K562 (cell line): ENCODE results near the gene ORAI2. TPM values are rescaled to one million over a fixed set of nuclear protein-coding genes. Genes with fewer than 3 reads are reported as not detected.
A peak's percentile ranks its signal among the peaks of the same experiment; 100 is the strongest.

Source experiments
- ATAC-seq: fragments of 200-7000 bp; cut with Tn5 transposase; 3 replicates; pipeline ENCODE4 v1.9.1; 2020; ENCODE audit warnings: moderate library complexity
- BruUV-seq: library from RNA; stranded (reverse); fragments of 400-500 nt; replicated peaks from 2 replicates; lab custom pipeline; 2021; lab: Mats Ljungman, UMichigan
- CTCF ChIA-PET: fragments of 300-600 bp; formaldehyde crosslinking; extraction: SDS; loops from one replicate; lab custom pipeline; 2021; ENCODE audit warnings: low intra/inter-chr PET ratio; lab: Yijun Ruan, JAX
- POLR2A ChIA-PET: fragments of 300-600, 350-650 bp; sonication (Branson Sonifier 250); formaldehyde crosslinking; extraction: SDS; loops from one replicate; lab custom pipeline; 2021; ENCODE audit warnings: antibody characterized with exemption, inconsistent platforms; lab: Yijun Ruan, JAX
- DNase-seq, 4 experiments: peaks; one replicate each; pipeline versions ENCODE4 v3.0.0 to v3.0.0-alpha.2; 2011 to 2018; ENCODE audit warnings: low spot score in 3 of 4, mixed read lengths in 3 of 4; ENCODE audit errors: extremely low read depth in 1 of 4
- FAIRE-seq: peaks from 2 replicates; lab custom pipeline; 2011; peaks lifted over from hg19 to GRCh38; lab: Jason Lieb, UNC
- H2AFZ ChIP-seq: 2 replicates; pipeline ENCODE4 v1.6.0; 2011; ENCODE audit warnings: low read depth, low read length, control low read depth, inconsistent platforms
- H3K27ac ChIP-seq: fragments of 200-600 bp; 3 replicates; pipeline ENCODE4 v1.8.0; 2011; ENCODE audit warnings: low read depth, mild to moderate bottlenecking, control low read depth, inconsistent platforms, low read length, moderate library complexity, mixed read lengths; ENCODE audit errors: extremely low read depth
- H3K27me3 ChIP-seq, 2 experiments: fragments of 300-600 bp in 1 of 2; 2 replicates in 1 of 2; 3 replicates in 1 of 2; pipeline versions ENCODE4 v1.6.0 to v1.8.0; 2011; ENCODE audit warnings: inconsistent platforms in 2 of 2, low read length in 2 of 2, mild to moderate bottlenecking in 1 of 2, mixed read lengths in 1 of 2, moderate library complexity in 1 of 2; ENCODE audit not compliant: control insufficient read depth in 2 of 2, insufficient read depth in 2 of 2
- H3K36me3 ChIP-seq: fragments of 300-600 bp; 3 replicates; pipeline ENCODE4 v1.8.0; 2011; ENCODE audit warnings: mild to moderate bottlenecking, low read length, inconsistent platforms; ENCODE audit not compliant: control insufficient read depth, insufficient read depth
- H3K4me1 ChIP-seq, 2 experiments: fragments of 200-600 bp in 1 of 2; replicated peaks in 1 of 2; 2 replicates in 1 of 2; 3 replicates in 1 of 2; pipeline versions ENCODE4 v1.5.1 to v1.8.0; 2011; ENCODE audit warnings: inconsistent platforms in 2 of 2, low read length in 2 of 2, mild to moderate bottlenecking in 1 of 2, mixed read lengths in 1 of 2, moderate library complexity in 1 of 2; ENCODE audit not compliant: control insufficient read depth in 2 of 2, insufficient read depth in 2 of 2
- H3K4me2 ChIP-seq: 2 replicates; pipeline ENCODE4 v1.6.1; 2011; ENCODE audit warnings: low read length, control low read depth, inconsistent platforms, mixed read lengths; ENCODE audit not compliant: insufficient read depth
- H3K4me3 ChIP-seq: fragments of 200-600 bp; sonication (generic), shearing (Covaris generic); 2 replicates; pipeline ENCODE4 v1.5.1; 2016; ENCODE audit warnings: control low read depth, inconsistent platforms
- H3K79me2 ChIP-seq: fragments of 200-600 bp; 3 replicates; pipeline ENCODE4 v1.8.0; 2011; ENCODE audit warnings: low read length, inconsistent platforms; ENCODE audit not compliant: control insufficient read depth, insufficient read depth
- H3K9ac ChIP-seq, 2 experiments: 2 replicates each; pipeline versions ENCODE4 v1.6.0 to v1.6.1; 2011; ENCODE audit warnings: low read depth in 2 of 2, low read length in 2 of 2, control low read depth in 1 of 2, inconsistent platforms in 1 of 2, mild to moderate bottlenecking in 1 of 2, mixed read lengths in 1 of 2; ENCODE audit not compliant: insufficient read depth in 1 of 2
- H3K9me1 ChIP-seq: one replicate; pipeline ENCODE4 v1.6.0; 2011; ENCODE audit warnings: inconsistent platforms, mild to moderate bottlenecking, low read length, moderate library complexity; ENCODE audit not compliant: control insufficient read depth, insufficient read depth
- H3K9me3 ChIP-seq: replicated peaks from 2 replicates; pipeline ENCODE4 v1.5.1; 2011; ENCODE audit warnings: low read depth, low read length, inconsistent platforms; ENCODE audit not compliant: control insufficient read depth, insufficient read depth
- H4K20me1 ChIP-seq: replicated peaks from 2 replicates; pipeline ENCODE4 v1.6.1; 2011; ENCODE audit warnings: low read length, inconsistent platforms, mixed read lengths; ENCODE audit not compliant: control insufficient read depth, insufficient read depth
- KDM4B ChIP-seq, 2 experiments: fragments of 450-650 bp in 1 of 2; sonication (generic) in 1 of 2; IDR thresholded peaks; 2 replicates each; pipeline ENCODE4 v1.6.1; 2016 to 2017; ENCODE audit warnings: borderline replicate concordance in 2 of 2, antibody characterized with exemption in 1 of 2, low read depth in 1 of 2, mild to moderate bottlenecking in 1 of 2
- NFRKB ChIP-seq: fragments of 450-650 bp; IDR thresholded peaks from 2 replicates; pipeline ENCODE4 v1.6.1; 2016; ENCODE audit warnings: low read depth
- PCBP1 ChIP-seq: fragments of 200-400 bp; formaldehyde crosslinking; IDR thresholded peaks from 2 replicates; pipeline ENCODE4 v1.6.1; 2018; ENCODE audit warnings: mild to moderate bottlenecking, low read depth, low read length; ENCODE audit not compliant: poor library complexity, severe bottlenecking
- PHF8 ChIP-seq: fragments of 200-600 bp; sonication (generic); IDR thresholded peaks from 2 replicates; pipeline ENCODE4 v1.6.1; 2012; ENCODE audit warnings: mixed run types, mild to moderate bottlenecking, inconsistent platforms, low read length, moderate library complexity, borderline replicate concordance
- SPI1 ChIP-seq: IDR thresholded peaks from 2 replicates; pipeline ENCODE4 v1.6.1; 2011; ENCODE audit warnings: low read depth, low read length, control low read depth, borderline replicate concordance
- ZNF121 ChIP-seq: sonication (generic); formaldehyde crosslinking; conservative IDR thresholded peaks from 2 replicates; pipeline ENCODE4 v1.8.0; 2022; ENCODE audit warnings: missing genetic modification reagents
- ZNF143 ChIP-seq: sonication (generic); formaldehyde crosslinking; IDR thresholded peaks from 2 replicates; pipeline ENCODE4 v1.9.0; 2022; ENCODE audit warnings: mild to moderate bottlenecking, missing genetic modification reagents
- ZNF764 ChIP-seq: fragments of 250-450 bp; sonication (Bioruptor Pico); IDR thresholded peaks from 2 replicates; pipeline ENCODE4 v1.4.0; 2020; ENCODE audit warnings: low read depth, mild to moderate bottlenecking, moderate library complexity
- ZNF766 ChIP-seq: fragments of 200-800 bp; sonication (Bioruptor generic); conservative IDR thresholded peaks from 2 replicates; pipeline ENCODE4 v1.6.1; 2016; ENCODE audit warnings: missing genetic modification characterization, missing compliant biosample characterization
- WGBS: fragments of 100-300 bp; shearing (Covaris generic); methylation state at CpG from one replicate; pipeline ENCODE4 v1.1.6; 2016; ENCODE audit warnings: low coverage, mixed read lengths; ENCODE audit not compliant: insufficient coverage; ENCODE audit errors: missing lambda C conversion rate; 5-methylcytosine and 5-hydroxymethylcytosine counted together
- in situ Hi-C: fragments of 300-500 bp; cut with MboI; formaldehyde crosslinking; loops from 4 replicates; pipeline ENCODE4 v1.15.0; 2018; ENCODE audit warnings: inconsistent platforms, mixed read lengths
- intact Hi-C: fragments of 100-400 bp; cut with micrococcal nuclease; formaldehyde crosslinking; loops from 2 replicates; pipeline ENCODE4 v1.14.2; 2022
- polyA plus RNA-seq, 8 experiments: library from polyadenylated mRNA; depleted of rRNA in 4 of 8; stranded (reverse) in 5 of 8; unstranded in 3 of 8; fragments of >200 nt; fragmentation: Nextera tagmentation in 2 of 8; fragmentation: Illumina TruSeq in 1 of 8; extraction: Ambion mirVana in 2 of 8; extraction: Trizol in 1 of 8; gene quantifications; 2 replicates each; pipeline versions ENCODE4 v1.2.1 to v1.2.3, GENCODE V29; 2011 to 2014; ENCODE audit warnings: inconsistent platforms in 1 of 8, missing spikeins in 1 of 8
- total RNA-seq, 7 experiments: library from RNA; depleted of rRNA in 6 of 7; stranded (reverse); fragments of >200 nt in 6 of 7; fragmentation: Illumina TruSeq in 2 of 7; extraction: Trizol in 2 of 7; gene quantifications; 2 replicates each; pipeline versions ENCODE4 v1.2.1 to v1.2.3, GENCODE V29; 2011 to 2021; ENCODE audit warnings: low replicate concordance in 1 of 7
- TF ChIP-seq, protein P1 (sequence below): fragments of 450-650 bp; IDR thresholded peaks from one replicate; pipeline ENCODE4 v1.6.1; 2018; ENCODE audit warnings: mild to moderate bottlenecking, moderate library complexity; ENCODE audit not compliant: partially characterized antibody
- TF ChIP-seq, protein P2 (sequence below): sonication (generic); formaldehyde crosslinking; IDR thresholded peaks from 2 replicates; pipeline ENCODE4 v1.8.0; 2022; ENCODE audit warnings: mild to moderate bottlenecking, missing genetic modification reagents
- TF ChIP-seq, protein P3 (sequence below), 2 experiments: fragments of 450-650 bp; IDR thresholded peaks; 2 replicates each; pipeline ENCODE4 v1.6.1; 2016

ORAI2 gene
- total and polyA plus RNA-seq, 9 of the 15 experiments (the other 6 are each of a cell fraction or from before 2014, with no cell fraction given): 1.1 to 27.7 (median 9.2) TPM

DNA sequence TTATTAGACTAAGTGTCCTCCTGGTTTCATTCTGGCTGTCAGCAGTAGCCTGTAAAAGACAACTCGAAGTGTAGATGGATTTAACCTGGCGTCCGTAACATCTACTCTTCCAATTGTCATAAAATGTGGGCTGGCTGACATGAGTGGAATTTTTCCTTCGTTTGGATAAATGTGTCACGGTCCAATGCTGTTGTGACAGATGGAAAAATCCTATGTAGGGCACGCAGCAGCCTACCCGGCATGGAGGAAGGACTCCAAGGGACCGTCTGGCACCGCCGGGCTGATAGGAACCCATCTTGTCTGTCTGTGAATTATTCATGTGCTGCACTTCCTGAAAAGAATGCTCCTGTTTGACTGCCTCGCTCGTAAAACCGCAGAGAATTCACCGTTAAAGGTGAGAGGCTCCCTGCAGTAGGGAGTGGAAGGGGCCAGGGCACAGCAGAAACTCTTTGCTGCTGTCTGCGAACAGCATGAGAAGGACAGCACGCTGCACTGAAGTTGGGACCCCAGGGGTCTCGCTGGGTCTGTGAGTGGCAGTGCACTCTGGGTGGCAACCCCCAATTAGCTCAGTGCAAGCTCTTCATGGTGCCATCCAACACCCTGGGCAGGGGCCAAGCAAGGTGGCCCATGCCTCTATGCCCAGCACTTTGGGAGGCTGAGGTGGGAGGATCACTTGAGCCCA, 1.6 kb upstream of the ORAI2 start (continued):
- TF ChIP-seq, protein P1, sequence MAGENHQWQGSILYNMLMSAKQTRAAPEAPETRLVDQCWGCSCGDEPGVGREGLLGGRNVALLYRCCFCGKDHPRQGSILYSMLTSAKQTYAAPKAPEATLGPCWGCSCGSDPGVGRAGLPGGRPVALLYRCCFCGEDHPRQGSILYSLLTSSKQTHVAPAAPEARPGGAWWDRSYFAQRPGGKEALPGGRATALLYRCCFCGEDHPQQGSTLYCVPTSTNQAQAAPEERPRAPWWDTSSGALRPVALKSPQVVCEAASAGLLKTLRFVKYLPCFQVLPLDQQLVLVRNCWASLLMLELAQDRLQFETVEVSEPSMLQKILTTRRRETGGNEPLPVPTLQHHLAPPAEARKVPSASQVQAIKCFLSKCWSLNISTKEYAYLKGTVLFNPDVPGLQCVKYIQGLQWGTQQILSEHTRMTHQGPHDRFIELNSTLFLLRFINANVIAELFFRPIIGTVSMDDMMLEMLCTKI: no peak
- TF ChIP-seq PHF8: no peak
- no peak for TF ChIP-seq ZNF143 (CRISPR knock-in tag)
- no peak for TF ChIP-seq ZNF764 (CRISPR knock-in tag)
- no peak for TF ChIP-seq NFRKB
- peak; percentile 73; the same call in 1 of the 2 replicates for TF ChIP-seq SPI1

DNA sequence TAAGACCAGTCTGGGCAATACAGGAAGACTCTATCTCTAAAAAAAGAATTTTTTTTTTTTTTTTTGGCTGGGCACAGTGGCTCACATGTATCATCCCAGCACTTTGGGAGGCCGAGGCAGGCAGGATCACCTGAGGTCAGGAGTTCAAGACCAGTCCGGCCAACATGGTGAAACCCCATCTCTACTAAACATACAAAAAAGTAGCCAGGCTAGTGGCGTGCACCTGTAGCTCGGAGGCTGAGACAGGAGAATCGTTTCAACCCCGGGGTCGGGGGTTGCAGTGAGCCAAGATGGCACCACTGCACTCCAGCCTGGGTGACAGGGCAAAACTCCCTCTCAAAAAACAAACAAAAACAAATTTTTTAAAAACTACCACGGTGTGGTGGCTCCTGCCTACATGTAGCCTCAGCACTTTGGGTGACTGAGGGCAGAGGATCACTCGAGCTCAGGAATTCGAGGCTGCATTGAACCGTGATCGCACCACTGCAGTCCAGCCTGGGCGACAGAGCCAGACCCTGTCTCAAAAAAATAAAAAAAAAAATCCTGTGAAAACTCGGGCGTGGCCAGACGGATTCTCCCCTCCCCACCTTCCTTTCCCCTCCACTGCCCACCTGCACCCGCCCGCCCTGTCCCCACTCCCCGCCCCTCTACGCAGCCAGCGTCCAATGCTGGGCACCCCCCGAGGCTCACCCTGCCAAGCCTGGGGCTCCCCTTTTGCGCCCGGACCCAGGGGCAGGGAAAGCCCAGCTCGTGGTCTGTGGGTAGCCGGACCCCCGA, 745 bp upstream of the ORAI2 start:
- no peaks in the 10 kb centered on the region for H4K20me1 ChIP-seq
- FAIRE-seq (no peak), DNase-seq (peak in 2 of 4 experiments; percentile 44 to 45), ATAC-seq (peak; percentile 3; the same call in 2 of the 3 replicates)
- H3K27me3 ChIP-seq: no peaks in the 10 kb centered on the region
- peak overlapping the region; percentile 55 to 93; a peak in 3 of 4 replicates for H3K9ac ChIP-seq
- peaks cover 8% of the 10 kb centered on the region; the same call in 1 of the 3 replicates for H3K36me3 ChIP-seq
- intact Hi-C loops (no loop called here), in situ Hi-C loops (no loop called here)
- POLR2A ChIA-PET: interaction anchor here (0.6 kb wide), 1 partner anchor 25 kb away, joined by 3 read pairs; no protein-coding TSS in a partner anchor
- H3K4me1 ChIP-seq: peaks cover 18 to 50% of the 10 kb centered on the region in 2 experiments
- H3K4me2 ChIP-seq: peak overlapping the region; percentile 71; the same call in 1 of the 2 replicates
- no peaks in the 10 kb centered on the region for H3K9me3 ChIP-seq
- H3K79me2 ChIP-seq: peaks cover 9% of the 10 kb centered on the region
- no peaks in the 10 kb centered on the region for H3K9me1 ChIP-seq
- H3K4me3 ChIP-seq: peak overlapping the region; percentile 80
- BruUV-seq: no TSS peak
- WGBS: 58% methylated on average over 24 of the region's 27 CpGs
- peak overlapping the region; percentile 84 for H2AFZ ChIP-seq
- H3K27ac ChIP-seq: peak overlapping the region; percentile 56; the same call in 1 of the 3 replicates
- CTCF ChIA-PET: no interaction called here
- TF ChIP-seq KDM4B (IDR thresholded peaks at IDR 0.05; ENCODE audit: borderline replicate concordance in 2 of 2, low read depth in 1 of 2) (no peak), PCBP1 (peak; percentile 74), ZNF766 (CRISPR knock-in tag) (0 out of 2 replicates have a peak, but pooled peaks have one; percentile 29), ZNF121 (peak; percentile 67)
- TF ChIP-seq, protein P2, sequence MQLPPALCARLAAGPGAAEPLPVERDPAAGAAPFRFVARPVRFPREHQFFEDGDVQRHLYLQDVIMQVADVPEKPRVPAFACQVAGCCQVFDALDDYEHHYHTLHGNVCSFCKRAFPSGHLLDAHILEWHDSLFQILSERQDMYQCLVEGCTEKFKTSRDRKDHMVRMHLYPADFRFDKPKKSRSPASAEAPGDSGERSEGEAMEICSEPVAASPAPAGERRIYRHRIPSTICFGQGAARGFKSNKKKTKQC (CRISPR knock-in tag): 0 out of 2 replicates have a peak, but pooled peaks have one; percentile 41
- TF ChIP-seq, protein P3, sequence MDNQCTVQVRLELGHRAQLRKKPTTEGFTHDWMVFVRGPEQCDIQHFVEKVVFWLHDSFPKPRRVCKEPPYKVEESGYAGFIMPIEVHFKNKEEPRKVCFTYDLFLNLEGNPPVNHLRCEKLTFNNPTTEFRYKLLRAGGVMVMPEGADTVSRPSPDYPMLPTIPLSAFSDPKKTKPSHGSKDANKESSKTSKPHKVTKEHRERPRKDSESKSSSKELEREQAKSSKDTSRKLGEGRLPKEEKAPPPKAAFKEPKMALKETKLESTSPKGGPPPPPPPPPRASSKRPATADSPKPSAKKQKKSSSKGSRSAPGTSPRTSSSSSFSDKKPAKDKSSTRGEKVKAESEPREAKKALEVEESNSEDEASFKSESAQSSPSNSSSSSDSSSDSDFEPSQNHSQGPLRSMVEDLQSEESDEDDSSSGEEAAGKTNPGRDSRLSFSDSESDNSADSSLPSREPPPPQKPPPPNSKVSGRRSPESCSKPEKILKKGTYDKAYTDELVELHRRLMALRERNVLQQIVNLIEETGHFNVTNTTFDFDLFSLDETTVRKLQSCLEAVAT (IDR thresholded peaks at IDR 0.05): peak in 1 of 2 experiments; percentile 85; a peak in 1 of 4 replicates
